Brain microvascular endothelial cell (primary cell): ENCODE measurements around the gene CDK5R1.

Experiments used
- DNase-seq: peaks from one replicate; pipeline ENCODE4 v3.0.0-alpha.2; 2020
- H3K27ac ChIP-seq: fragments of 250-450 bp; sonication (Bioruptor Pico); 2 replicates; pipeline ENCODE4 v1.5.1; 2020; ENCODE audit warnings: mild to moderate bottlenecking, moderate library complexity
- H3K27me3 ChIP-seq: fragments of 250-450 bp; sonication (Bioruptor Pico); replicated peaks from 2 replicates; pipeline ENCODE4 v1.5.1; 2020; ENCODE audit warnings: mild to moderate bottlenecking
- H3K36me3 ChIP-seq: fragments of 250-450 bp; sonication (Bioruptor Pico); replicated peaks from 2 replicates; pipeline ENCODE4 v1.5.1; 2020; ENCODE audit warnings: mild to moderate bottlenecking
- H3K4me3 ChIP-seq: 2 replicates; pipeline ENCODE4 v1.5.1; 2011; ENCODE audit warnings: low read depth, mild to moderate bottlenecking, control low read depth, low read length, moderate library complexity
- CTCF ChIP-seq: IDR thresholded peaks from 2 replicates; pipeline ENCODE4 v1.5.1; 2011; ENCODE audit warnings: low read depth, mild to moderate bottlenecking, moderate library complexity, low read length, control low read depth, inconsistent platforms; ENCODE audit errors: missing control alignments
- in situ Hi-C: cut with HindIII; loops from 2 replicates; pipeline ENCODE4 v1.10.0; 2017; ENCODE audit warnings: low sequenced_read_pairs, low pct_ligation_motif_present

CDK5R1 gene

GRCh38 chr17:32461853-32462617 is 24.8 kb upstream of the CDK5R1 start:
- peaks cover 73% of the 10 kb centered on the region for H3K36me3 ChIP-seq
- no peaks in the 10 kb centered on the region for H3K27me3 ChIP-seq
- no peak overlapping the region for H3K4me3 ChIP-seq
- in situ Hi-C loops, result no loop called here
- H3K27ac ChIP-seq, result no peak overlapping the region
- DNase-seq, result peak; percentile 62
- TF ChIP-seq CTCF, result peak; percentile 76

DNA sequence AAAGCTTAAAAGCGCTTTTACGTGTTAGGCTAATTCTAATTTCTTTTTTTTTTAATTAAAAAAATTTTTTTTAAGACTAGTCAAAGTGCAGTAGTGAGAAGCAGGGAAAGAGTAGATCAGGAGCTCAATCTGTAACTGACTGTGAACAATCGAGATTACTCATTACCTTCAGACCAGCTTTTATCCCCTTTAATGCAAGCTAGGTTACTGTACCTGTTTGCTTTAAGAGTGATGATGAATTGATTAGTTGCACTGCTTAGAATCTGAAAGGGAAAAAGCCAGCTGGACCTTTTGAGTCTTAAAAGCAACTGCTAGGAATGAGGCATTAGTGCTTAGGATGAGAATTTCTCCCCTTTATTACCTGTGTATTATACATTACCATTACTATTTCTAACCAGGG is 23.5 kb upstream of the CDK5R1 start:
- no peaks in the 10 kb centered on the region for H3K27me3 ChIP-seq
- peaks cover 72% of the 10 kb centered on the region for H3K36me3 ChIP-seq
- no peak for DNase-seq
- no peak for TF ChIP-seq CTCF
- H3K27ac ChIP-seq, result no peak overlapping the region
- H3K4me3 ChIP-seq, result no peak overlapping the region
- in situ Hi-C loops, result no loop called here

GRCh38 chr17:32464374-32464773 is 22.4 kb upstream of the CDK5R1 start:
- no peak for TF ChIP-seq CTCF
- no peak overlapping the region for H3K4me3 ChIP-seq
- peaks cover 73% of the 10 kb centered on the region for H3K36me3 ChIP-seq
- H3K27me3 ChIP-seq, result no peaks in the 10 kb centered on the region
- in situ Hi-C loops, result no loop called here
- H3K27ac ChIP-seq, result no peak overlapping the region
- no peak for DNase-seq

DNA sequence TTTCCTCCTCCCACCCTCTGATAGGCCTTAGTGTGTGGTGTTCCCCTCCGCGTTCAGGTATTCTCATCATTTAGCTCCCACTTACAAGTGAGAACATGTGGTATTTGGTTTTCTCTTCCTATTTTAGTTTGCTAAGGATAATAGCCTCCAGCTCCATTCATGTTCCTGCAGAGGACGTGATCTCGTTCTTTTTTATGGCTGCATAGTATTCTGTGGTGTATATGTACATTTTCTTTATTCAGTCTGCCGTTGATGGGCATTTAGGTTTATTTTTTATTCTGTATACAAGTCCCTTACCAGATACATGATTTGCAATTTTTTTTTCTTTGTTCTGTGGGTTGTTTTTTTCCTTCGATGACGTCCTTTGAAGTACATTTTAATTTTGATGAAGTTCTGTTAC is 18.8 kb upstream of the CDK5R1 start:
- in situ Hi-C loops, result no loop called here
- no peak for DNase-seq
- H3K4me3 ChIP-seq, result no peak overlapping the region
- no peak overlapping the region for H3K27ac ChIP-seq
- H3K27me3 ChIP-seq, result no peaks in the 10 kb centered on the region
- H3K36me3 ChIP-seq, result peaks cover 82% of the 10 kb centered on the region
- TF ChIP-seq CTCF, result no peak

DNA sequence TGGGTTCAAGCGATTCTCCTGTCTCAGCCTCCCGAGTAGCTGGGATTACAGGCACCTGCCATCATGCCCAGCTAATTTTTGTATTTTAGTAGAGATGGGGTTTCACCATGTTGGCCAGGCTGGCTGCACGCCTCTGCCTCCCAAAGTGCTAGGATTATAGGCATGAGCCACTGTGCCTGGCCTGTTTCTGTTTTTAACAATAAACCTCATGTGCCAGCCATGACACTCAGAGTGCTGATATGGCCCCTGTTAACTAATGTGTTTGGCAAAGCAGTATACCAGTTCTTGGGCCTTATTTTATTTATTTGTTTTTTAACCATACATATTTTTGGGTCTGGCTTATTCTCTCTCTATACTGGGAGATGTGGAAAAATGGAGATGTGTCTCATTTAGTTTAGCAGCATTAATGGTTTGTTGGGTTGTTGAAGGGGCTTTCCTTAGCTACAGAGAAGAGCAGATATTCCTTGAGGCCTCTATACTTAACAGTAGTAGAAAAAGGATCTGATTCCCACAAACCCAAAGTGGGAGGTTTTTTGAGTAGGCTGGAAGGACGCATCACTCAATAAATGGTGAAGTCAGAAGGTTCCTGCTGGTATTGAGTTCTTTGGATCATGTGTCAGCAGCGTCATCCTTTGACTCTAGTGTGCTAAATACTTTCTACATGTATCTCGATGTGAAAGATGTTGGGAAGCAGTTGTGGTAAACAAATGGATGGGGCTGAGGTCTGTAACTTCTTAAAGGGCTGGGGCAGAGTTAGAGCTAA is 16.2 kb upstream of the CDK5R1 start:
- no peak for DNase-seq
- in situ Hi-C loops, result no loop called here
- Histone ChIP-seq H3K27ac (no peak overlapping the region), H3K36me3 (peaks cover 79% of the 10 kb centered on the region), H3K4me3 (no peak overlapping the region), H3K27me3 (no peaks in the 10 kb centered on the region)
- no peak for TF ChIP-seq CTCF

DNA sequence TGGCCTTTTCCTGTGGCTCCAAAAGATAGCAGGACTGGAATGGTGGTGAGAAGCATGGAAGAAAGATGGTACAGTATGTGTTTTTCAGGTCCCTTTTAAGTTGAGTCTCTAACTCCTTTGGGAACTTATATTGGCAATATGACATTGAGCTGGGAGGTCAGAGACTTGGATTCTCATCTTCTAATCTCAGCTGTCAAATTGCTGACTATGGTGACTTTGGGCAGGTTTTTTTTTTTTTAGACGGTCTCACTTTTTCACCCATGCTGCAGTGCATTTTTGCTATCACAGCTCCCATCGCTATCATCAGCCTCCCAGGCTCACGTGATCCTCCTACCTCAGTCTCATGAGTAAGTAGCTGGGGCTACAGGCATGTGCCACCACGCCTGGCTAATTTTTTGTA is 15.1 kb upstream of the CDK5R1 start:
- DNase-seq, result no peak
- no peak overlapping the region for H3K4me3 ChIP-seq
- in situ Hi-C loops, result no loop called here
- H3K27me3 ChIP-seq, result no peaks in the 10 kb centered on the region
- no peak for TF ChIP-seq CTCF
- H3K36me3 ChIP-seq, result peaks cover 82% of the 10 kb centered on the region
- no peak overlapping the region for H3K27ac ChIP-seq
